ENCODE measurements around the gene EML4.

- TF ChIP-seq, protein P1, sequence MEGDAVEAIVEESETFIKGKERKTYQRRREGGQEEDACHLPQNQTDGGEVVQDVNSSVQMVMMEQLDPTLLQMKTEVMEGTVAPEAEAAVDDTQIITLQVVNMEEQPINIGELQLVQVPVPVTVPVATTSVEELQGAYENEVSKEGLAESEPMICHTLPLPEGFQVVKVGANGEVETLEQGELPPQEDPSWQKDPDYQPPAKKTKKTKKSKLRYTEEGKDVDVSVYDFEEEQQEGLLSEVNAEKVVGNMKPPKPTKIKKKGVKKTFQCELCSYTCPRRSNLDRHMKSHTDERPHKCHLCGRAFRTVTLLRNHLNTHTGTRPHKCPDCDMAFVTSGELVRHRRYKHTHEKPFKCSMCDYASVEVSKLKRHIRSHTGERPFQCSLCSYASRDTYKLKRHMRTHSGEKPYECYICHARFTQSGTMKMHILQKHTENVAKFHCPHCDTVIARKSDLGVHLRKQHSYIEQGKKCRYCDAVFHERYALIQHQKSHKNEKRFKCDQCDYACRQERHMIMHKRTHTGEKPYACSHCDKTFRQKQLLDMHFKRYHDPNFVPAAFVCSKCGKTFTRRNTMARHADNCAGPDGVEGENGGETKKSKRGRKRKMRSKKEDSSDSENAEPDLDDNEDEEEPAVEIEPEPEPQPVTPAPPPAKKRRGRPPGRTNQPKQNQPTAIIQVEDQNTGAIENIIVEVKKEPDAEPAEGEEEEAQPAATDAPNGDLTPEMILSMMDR (IDR thresholded peaks at IDR 0.05), result no peak
- no peak for TF ChIP-seq POLR2A (IDR thresholded peaks at IDR 0.05)
Measured at GRCh38 chr2:42359304-42359964, 190.3 kb downstream of the EML4 start.

Data from ovary (tissue), 3 donors.